ENCODE measurements around the gene LRRN2.
"Not testable (repeated sequence)": the region's sequence is repeated elsewhere in the genome, so short reads cannot be mapped to it uniquely, and the experiment has no call there.

The LRRN2 gene

DNA sequence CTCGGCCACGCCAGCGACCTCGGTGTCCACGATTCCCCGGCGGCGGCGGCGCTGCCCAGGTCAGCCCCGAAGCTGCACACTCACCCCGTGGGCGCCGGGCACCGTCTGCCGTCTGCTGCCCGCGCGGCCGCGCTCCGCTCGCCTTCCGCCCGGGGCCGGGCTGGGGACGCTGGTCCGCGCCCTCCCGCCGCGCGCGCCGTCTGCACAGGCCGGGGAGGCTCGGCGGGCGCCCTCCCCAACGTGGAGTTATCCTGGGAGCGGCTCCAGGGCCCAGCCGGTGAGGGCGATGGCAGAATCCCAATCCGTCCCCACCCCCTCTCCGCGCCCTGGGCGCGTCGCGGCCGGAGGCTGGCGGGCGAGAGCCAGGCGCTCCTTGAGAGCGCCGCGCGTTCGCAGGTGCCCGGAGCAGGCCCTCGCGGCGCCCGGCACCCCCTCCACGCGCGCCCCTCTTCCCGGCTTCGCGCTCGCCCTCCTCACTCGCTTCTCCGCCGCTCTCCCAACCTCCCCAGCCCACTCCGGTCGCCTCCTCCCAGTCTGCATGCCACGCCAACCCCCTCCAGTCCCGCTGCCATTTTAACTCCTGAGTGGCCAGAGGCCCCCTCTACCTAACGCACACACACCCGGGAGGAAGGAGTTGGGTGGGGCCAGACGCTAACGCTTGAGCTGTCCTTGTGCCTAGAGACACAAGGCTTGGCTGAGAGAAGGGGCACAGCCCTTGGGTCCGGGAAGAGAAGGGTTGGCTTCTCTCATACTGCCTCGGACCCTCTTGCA, at the start of gene LRRN2:
Gene LRRN2 (minus strand): TSS at position 503 of the 771 bp plus-strand sequence. CDS start 65,746 bp downstream, outside the sequence.
- DNase-seq (ENCODE audit: low spot score) = no peak

DNA sequence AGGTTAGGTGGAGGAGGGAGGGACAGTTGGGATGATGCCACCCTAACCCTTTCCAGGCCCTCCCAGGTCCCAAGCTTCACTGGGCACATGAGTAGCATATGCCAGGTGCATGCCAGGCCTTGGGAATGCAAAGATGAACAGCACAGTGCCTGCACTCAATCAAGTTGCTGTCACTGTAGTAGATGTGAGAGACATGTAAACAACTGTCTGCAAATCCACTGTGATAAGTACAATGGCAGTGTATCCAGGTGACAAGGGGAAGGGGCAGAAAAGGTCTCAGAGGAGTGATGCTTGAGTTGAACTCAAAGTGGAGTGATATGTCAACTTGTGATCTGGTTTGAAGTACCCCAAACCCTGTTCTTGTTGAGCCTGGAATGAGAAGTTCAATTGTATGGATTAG, 49.5 kb upstream of the LRRN2 start:
- DNase-seq (ENCODE audit: low spot score) = no peak

DNA sequence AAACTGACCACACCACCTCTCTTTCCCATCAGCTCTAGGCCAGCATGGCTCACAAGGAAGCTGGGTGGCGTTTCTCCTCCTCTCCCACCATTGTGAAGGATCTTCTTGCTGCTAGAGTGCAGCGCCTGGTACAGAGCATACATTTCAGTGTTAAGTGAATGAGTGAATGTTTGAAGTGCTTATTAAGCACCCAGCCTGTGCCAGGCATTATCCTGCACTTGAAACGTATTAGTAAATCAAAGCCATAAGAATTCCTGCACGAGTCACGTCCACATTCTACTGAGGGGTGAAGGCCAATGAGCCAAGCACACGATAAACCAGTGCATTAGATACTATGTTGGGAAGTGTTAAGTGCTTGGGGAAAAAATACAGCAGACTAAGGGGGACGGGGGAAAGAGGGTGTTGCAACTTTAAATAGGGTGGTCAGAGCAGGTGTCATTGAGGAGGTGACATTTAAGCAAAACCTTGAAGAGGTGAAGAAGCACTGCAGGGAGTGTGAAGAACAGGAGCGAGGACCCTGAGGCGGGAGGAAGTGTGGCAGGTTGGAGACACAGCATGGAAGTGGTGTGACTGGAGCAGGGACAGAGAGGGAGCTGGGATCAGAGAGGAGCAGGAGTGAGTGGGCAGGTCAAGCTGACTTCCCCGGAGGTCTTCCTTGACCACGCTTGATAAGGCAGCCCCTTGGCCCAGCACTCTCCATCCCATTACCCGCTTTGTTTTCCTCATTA, 48.5 kb upstream of the LRRN2 start:
- DNase-seq (ENCODE audit: low spot score) = no peak

DNA sequence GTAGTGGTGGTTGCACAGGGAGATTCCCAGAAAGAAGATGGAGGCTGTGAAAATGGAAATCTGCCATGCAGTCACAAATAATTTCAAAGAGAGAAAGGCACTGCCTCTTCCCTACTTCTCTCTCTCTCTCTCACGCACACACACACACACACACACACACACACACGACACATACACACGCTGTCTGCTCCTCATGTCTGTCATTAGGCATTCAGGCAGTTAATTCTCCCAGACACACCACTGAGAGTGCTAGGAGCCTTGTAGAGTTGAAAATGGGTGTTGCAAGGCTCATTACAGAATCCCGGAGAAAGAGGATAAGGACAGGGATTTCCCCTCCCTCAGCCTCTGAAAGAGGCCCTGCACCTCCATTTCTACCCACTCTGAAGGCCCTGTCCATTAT, 47.8 kb upstream of the LRRN2 start:
- no peak for DNase-seq (ENCODE audit: low spot score)

DNA sequence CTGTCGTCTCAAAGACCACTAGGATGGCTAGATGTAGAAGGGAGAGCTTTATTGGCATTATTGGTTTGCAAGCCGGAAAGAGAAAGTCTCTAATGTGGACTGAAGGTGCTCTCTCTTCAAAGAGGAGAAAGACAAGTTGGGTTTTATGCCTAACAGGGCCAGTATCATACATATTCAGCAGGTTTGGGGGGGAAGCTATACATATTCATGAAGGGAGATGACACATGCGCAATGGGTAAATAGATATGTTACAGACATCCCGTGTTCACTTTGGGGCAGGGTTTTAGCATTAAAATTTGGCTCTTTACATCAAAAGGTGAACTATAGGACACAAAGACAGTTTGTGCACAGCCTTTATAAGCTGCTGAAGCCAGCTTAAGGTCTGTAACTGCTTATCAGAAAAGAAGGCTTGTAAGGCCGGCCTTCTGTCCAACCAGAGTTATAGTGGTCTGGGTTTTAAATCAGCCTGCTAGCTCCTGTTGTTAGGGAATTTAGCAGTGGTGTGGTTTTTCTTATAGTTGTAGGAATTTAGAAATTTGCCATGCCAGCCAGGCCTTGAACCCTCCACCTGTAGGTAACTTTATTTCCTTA, 46.5 kb upstream of the LRRN2 start:
- DNase-seq (ENCODE audit: low spot score) = no peak

DNA sequence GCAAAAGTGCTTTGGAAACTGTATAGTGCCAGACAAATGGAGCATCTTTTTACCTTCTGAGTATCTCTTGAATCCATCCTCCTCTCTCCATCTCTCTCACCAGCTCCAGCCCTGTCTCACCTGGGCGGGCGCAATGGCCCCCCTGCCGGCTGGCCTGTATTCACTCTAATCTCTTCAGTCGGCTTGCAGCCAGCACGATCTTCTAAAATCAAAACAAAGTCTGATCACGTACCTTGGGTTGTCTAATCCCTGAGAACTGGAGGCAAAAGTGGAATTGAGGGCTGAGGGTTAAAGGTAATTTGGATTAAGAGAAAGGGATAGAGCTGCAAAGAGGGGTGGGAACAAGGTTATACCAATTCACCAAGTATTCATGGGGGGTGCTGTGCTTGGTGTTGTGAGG, 46.0 kb upstream of the LRRN2 start:
- DNase-seq (ENCODE audit: low spot score) = no peak

DNA sequence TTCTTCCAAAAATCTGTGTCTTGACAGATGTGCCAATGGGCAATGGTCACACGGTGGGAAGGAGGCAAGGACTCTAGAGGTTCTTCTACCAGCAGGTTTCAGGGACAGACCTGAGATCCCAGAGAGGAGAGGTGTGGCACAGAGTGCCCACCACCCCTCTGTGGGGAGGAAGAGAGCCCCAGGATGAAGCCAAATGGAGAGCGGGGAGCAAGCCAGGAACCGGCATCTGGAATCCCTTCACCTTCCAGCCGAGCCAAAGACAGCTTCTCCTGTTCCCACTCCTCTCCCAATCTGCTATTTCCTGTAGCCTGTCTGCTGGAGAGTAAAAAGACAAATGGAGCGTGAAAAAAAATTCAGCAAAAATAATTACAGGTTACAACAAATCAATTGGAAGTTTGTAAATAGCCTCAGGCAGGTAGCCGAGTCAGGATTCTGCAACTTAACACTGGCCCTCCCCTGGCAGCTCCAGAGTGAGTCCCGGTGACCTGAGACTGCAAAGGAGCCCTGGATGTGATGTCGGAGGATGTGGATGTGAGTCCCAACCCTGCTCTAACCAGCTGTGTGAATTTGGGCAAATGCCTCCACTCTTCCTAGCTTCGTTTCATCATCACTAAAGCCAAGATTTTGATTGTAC, 45.4 kb upstream of the LRRN2 start:
- DNase-seq (ENCODE audit: low spot score) = no peak

DNA sequence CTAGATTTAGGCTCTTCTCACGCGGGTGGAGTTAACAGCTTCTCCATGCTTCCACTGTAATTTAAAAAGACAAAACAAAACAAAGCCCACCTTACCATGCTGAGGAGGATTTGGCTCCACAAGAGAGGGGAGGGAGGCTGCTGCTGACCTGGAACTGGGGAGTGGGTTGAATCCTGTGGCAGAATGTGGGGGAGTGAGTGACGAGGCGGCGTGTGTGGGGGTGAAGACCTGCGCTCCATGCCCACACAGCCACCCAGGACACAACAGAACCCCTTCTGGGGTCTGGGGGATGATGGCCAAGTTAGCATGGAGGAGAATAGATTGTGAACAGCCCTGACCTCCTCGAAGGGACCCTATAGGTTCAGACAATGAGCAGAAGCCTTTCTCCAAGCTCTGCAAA, 44.0 kb upstream of the LRRN2 start:
- DNase-seq (ENCODE audit: low spot score) = no peak

DNA sequence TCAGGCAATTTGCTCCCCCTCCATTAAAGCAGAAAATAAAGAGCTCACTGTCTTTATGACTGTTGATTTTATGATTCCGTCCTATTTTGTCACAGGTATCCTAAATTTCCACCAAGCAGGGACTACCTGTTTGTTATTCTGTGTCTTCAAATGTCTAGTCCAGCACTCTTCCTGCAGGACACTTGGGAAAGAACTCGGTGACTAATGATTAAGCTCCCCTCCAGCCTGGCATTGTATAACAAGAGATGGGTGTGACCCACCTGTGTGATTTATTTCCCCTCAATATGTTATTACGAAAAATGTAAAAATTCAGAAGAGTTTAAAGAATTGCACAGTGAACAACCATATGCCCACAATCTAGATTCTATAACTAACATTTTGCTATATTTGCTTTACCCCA, 42.9 kb upstream of the LRRN2 start:
- DNase-seq (ENCODE audit: low spot score) = no peak

DNA sequence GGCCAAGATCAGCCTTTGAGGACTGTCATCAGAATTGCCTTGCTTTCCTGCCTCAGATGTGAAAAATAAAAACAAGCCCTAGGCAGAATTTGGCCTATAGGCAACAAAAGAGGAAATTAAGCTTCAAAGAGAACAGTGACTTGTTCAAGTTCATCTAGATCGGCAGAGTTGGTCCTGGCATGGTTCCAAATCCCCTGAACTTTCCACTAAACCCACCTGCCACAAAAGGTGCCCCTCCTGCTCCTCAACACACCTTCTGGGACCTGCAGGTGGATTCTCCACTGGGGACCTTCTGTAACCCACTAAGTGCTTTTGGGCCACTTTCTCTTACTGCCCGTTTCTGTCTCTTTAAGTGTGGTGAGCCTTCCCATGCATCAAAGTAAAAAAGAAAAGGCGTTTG, 42.5 kb upstream of the LRRN2 start:
- DNase-seq (ENCODE audit: low spot score) = no peak

DNA sequence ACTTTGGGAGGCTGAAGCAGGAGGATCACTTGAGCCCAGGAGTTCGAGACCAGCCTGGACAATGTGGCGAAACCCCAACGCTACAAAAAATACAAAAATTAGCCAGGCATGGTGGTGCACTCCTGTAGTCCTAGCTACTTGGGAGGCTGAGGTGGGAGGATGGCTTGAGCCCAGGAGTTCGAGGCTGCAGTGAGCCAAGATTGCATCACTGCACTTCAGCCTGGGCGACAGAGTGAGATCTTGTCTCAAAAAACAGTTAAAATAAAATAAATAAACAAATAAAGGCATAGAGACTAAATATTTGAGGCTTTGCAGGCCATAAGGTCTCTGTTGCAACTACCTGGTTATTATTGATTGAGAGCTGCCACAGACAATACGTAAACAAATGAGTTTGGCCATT, 41.9 kb upstream of the LRRN2 start:
- not testable (repeated sequence) for DNase-seq (ENCODE audit: low spot score)

DNA sequence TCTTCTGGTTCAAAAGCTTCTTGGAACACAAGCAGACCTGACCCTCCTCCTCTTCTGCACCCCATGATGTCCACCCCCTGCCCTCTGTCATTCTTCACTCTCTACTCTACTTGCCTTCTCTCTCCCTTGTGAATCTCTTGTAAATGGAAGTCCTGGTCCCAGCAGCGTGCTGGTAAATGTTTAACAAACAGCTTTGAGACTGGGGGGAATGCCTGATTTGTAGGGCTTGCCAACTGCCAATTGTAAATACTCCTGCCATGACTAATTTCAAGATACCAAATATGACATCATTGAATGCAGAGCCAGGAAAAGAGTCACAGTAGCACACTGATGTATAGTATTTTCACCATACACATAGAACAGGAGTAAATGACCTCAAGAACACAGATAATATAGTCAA, 40.9 kb upstream of the LRRN2 start:
- DNase-seq (ENCODE audit: low spot score) = no peak

DNA sequence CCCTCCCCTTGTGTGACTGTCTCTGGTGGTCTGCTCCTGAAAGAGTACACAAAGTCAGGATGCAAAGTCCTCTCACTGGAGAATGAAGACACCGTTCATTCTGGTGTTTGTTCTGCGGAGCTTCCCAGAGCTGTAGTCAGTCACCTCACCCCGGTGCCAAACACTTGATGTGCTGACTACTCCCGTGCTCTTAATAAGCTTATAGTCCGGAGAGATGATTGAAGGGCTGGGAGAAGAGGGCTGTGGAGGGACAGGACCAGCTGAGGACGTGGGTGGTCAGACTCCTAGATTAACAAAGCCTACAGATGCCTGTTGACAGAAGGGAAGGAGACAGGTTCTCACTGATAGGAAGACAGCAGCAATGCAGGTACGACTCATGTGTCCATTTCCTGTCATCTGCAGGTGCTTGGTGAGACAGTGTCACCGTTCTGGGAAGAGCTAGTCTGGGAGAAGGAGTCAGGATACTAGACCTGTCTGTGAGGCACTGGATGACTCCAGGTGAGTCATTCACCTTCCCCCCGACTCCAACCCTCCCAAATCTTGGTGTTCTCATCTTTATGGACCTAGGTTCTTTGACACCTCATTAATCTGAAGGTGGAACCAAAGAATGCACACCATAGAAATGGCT, 40.4 kb upstream of the LRRN2 start:
- DNase-seq (ENCODE audit: low spot score) = no peak

DNA sequence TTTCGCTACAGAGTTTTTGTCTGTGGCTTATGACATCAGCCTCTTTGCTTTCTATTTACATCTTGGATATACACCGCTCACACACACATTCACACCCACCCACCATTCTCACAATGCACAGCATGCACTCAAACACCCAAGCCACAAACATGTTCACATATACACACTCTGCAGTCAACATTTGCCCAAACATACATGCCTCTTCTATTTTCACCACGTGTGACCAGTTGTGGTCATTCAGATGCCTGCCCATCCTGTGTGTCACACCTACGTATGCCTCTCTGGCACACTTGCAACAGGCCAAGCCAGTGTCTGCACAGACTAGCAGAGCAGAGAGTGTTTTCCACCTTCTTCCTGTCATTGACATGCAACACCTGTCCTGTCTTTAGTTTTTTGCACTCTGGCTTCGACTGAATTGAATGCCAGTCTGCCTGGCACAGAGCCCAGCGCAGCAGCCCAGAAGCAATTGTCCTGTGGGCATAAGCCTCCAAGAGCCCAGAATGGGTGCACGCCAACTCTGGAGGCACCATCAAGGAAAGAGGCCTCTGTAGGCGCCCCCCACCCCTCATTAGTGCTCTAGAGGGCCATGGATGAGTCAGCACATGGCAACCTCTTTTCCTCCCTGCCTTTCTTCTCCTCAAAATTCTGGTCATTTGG, 37.7 kb upstream of the LRRN2 start:
- no peak for DNase-seq (ENCODE audit: low spot score)

DNA sequence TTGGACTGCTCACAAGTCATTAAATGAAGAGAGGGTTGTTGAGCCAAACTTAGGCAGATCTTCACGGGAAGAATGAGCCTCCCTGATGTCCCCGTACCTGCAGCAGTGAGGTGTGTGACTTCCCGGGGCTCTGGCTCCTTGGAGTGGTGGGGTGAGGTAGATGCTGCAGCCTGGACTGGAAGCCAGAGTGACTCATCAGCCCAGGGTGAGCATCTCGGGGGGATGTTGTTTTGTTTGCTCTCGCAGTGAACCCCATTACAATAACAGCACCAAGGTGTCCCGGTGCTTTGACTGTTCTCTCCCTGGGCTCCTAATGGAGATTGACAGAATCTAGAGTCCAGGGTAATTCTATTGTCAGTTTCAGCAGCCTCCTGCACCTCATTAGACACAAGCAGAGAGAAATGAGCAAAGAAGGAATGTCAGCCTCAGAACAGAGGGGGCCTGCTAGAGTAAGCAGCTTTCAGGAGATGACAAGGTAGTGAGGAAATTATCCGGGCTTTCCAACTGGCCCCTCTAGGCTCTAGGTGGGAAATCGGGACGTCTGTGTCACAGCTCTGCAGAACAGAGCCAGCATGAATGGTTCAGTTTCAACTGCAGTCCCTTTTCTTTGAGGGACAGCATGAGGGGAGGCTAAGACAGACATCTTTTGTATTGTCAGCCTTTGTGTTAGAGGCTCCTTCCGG, 36.0 kb upstream of the LRRN2 start:
- DNase-seq (ENCODE audit: low spot score) = no peak

DNA sequence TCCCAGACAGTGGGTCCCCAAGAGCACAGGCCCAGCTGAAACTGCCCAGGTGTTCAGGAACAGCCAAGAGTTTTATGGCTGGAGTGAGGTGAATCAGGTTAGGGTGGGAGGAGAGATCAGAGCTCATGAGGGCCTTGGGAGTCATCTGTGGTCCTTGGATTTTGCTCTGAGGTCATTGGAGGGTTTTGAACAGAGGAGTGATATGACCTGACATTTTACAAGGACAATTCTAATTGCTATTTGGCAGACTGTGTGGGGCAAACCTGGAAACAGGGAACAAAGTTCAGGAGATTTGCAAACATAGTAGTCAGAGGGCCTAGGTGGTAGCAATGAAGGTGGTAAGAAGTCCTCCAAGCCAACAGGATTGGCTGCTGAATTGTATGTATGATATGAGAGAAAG, 31.1 kb upstream of the LRRN2 start:
- DNase-seq (ENCODE audit: low spot score) = no peak

DNA sequence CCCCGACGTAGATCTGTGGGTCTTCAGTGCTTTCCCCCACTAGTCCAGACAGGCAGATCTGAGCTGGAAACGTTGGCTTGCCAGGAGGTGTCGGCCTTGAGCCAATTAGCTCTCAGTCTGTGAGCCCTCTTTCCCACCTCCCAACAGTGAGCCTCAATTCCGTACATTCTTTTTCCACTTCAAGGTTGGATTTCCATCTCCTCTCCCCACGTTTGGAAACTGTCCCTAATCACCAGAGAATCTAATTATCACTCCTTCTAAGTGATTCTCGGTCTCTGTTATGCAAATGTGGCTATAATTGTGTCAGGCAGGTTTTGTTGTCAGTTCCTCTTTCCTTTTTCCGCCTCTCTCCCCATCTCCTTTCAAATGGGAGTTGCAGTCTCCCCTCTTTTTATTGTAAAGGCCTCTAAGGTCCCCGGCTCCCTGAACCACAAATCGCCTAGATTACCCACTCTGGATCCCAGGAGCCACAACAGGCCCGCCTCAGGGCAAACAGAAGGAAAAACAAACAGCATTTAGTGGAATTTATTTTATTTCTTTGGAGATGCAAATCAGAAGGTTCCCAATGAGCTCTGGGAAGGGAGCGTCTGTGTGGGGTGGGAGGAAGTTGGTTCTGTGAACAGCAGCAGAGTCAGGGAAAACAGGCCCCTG, 29.4 kb upstream of the LRRN2 start:
- DNase-seq (ENCODE audit: low spot score) = no peak

DNA sequence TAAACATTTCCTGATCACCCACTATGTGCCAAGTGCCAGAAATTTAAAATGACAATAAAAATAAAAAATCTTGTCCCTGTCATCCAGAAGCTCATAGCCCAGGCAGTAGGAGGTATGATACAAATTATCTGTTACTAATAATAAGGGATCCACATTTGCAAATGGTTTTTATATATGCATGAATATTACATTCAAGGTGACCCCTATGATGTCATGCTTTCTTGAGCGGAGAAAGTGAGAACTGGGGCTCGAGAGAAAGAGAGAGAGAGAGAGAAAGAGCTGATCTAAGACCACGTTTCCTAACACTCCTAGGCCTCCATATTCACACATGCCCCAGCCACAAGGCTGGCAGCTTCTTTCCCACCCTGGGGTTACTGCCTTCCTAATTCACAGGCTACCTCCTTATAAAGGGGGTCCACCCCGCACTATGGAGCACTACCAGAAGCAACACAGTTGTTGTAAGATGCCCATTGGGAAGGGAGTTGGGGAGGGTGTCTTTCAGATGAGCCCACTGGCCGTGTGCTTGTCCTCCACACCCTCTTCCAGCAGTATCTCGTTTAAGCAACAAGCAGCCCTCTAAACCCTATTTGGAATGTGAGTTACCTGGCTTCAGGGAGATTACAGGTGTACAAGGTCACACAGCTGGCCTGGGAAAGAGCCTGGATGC, 28.8 kb upstream of the LRRN2 start:
- DNase-seq (ENCODE audit: low spot score) = no peak

DNA sequence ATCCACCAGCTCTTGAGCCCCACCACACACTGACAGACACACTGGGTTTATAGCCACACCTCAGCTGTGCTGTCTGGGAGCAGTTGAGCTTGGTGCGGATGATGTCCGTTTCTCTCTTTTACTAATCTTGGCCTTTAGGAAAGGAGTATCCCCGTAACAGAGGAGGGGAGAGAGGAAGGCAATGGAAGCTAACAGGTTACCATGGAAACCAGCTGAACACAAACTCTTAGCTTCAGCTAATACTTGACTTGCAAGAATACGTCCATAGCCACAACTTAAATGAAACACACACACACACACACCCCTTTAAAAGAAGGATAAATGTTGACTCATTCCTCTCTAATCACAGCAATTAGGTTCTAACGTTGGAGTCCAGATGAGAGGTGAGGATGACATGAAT, 28.0 kb upstream of the LRRN2 start:
- no peak for DNase-seq (ENCODE audit: low spot score)

All from hepatic stellate cell (primary cell).